K562 treated with DMSO at 1 percent for 4 hours (cell line): ENCODE data around the gene DTWD1. TPM values are rescaled to one million over a fixed set of nuclear protein-coding genes. Genes with fewer than 3 reads are reported as not detected.

Source experiments
- total RNA-seq: library from RNA; unstranded; fragments of 300-600 nt; gene quantifications from 2 replicates; pipeline ENCODE4 v1.2.3, GENCODE V29; 2022; ENCODE audit not compliant: insufficient read depth

The DTWD1 gene, protein sequence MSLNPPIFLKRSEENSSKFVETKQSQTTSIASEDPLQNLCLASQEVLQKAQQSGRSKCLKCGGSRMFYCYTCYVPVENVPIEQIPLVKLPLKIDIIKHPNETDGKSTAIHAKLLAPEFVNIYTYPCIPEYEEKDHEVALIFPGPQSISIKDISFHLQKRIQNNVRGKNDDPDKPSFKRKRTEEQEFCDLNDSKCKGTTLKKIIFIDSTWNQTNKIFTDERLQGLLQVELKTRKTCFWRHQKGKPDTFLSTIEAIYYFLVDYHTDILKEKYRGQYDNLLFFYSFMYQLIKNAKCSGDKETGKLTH
- 12.0 and 16.5 TPM in 2 replicates for total RNA-seq

DNA sequence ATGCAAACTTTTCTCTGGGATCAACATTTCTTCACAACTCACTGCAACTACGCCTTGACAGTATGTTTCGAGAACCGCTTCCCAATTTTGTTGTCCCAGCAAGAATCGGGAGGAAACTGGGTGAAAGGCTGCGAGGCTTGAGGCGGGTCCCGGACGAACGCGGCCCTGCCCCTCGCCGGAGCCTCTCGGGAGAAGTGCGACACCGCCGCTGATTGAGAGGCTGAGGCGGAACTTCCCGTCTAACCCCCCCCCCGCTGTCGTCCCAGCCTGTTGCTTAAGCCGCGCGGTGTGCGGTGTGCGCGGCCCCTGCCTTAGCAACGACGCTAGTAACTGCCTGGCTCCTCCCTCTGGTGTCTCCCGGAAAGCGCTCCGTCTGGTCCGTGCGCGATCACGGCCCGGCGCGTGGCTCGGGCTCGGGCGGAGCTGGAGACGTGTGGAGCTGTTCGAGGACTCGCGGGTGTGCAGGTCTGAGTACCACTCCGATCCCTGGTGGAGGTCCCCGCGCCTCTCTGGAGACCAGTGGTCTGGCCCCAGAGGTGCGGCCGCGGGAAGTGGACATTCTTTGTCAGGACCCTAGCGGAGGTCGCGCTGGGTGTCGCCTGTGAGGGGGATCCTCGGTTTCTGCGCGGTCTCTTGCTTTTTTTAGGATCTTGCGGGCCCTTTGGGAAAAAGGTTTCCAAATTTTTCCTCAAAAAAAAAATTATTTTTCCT, at the start of gene DTWD1, which contains the start of gene FAM227B:
TSS of gene DTWD1 (plus strand) at position 391 of the 711 bp plus-strand sequence. CDS start 4,120 bp downstream, outside the sequence.
TSS of gene FAM227B (minus strand) at position 161 of the 711 bp plus-strand sequence. CDS start 5,647 bp downstream, outside the sequence.

Other genes starting within 250 kb of the DTWD1 start
- not detected in 2 replicates for gene FGF7, start 197.8 kb upstream of the DTWD1 start, total RNA-seq
- gene FAM227B, start 230 bp upstream of the DTWD1 start, total RNA-seq: 5.4 TPM in 2 replicates